Measurements from ENCODE around the gene SPZ1. TPM values are rescaled to one million over a fixed set of nuclear protein-coding genes. Genes with fewer than 3 reads are reported as not detected.

SPZ1 gene
- total RNA-seq, 1 experiment from 2014 or later, result not detected

DNA sequence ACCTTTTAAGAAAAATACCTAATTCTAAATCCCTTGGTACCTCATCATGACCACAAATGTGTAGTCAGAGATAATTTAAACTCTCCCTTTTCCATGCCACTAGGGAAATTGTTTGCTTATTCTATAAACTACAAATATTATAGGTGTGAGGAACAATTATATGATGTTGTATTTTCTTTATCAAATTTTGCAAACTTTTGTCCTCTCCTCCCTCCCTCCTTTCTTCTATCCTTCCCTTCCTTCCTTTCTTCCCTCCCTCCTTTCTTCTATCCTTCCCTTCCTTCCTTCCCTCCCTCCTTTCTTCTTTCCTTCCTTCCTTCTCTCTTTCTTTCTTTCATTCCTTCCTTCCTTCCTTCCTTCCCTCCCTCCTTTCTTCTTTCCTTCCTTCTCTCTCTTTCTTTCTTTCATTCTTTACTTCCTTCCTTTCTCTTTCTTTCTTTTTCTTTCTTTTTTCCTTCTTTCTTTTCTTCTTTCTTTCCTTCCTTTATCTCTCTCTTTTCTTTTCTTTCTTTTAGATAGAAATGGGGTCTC, 41.2 kb downstream of the SPZ1 start:
- no peaks in the 10 kb centered on the region for H3K27me3 ChIP-seq
- H3K36me3 ChIP-seq, result no peaks in the 10 kb centered on the region
- no peak overlapping the region for H3K4me3 ChIP-seq
- H3K27ac ChIP-seq, result no peak overlapping the region
- H3K9me3 ChIP-seq (replicated peaks), result no peaks in the 10 kb centered on the region
- no peak for DNase-seq
- H3K4me1 ChIP-seq, result no peaks in the 10 kb centered on the region

DNA sequence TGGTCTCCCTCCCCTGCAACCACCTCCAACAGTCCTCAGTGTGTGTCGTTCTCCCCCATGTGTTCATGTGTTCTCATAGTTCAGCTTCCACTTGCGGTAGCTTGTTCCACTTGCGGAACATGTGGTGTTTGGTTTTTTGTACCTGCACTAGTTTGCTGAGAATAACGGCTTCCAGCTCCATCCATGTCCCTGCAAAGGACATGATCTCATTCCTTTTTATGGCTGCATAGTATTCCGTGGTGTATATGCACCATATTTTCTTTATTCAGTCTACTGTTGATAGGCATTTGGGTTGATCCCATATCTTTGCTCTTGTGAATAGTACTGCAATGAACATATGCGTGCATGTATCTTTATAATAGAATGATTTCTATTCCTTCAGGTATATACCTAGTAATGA, 45.1 kb downstream of the SPZ1 start:
- Histone ChIP-seq H3K4me3 (no peak overlapping the region), H3K27me3 (no peaks in the 10 kb centered on the region), H3K36me3 (no peaks in the 10 kb centered on the region), H3K4me1 (0 out of 2 replicates have a peak, but pooled peaks cover 3% of the 10 kb centered on the region), H3K9me3 (replicated peaks) (no peaks in the 10 kb centered on the region), H3K27ac (no peak overlapping the region)
- DNase-seq, result no peak

DNA sequence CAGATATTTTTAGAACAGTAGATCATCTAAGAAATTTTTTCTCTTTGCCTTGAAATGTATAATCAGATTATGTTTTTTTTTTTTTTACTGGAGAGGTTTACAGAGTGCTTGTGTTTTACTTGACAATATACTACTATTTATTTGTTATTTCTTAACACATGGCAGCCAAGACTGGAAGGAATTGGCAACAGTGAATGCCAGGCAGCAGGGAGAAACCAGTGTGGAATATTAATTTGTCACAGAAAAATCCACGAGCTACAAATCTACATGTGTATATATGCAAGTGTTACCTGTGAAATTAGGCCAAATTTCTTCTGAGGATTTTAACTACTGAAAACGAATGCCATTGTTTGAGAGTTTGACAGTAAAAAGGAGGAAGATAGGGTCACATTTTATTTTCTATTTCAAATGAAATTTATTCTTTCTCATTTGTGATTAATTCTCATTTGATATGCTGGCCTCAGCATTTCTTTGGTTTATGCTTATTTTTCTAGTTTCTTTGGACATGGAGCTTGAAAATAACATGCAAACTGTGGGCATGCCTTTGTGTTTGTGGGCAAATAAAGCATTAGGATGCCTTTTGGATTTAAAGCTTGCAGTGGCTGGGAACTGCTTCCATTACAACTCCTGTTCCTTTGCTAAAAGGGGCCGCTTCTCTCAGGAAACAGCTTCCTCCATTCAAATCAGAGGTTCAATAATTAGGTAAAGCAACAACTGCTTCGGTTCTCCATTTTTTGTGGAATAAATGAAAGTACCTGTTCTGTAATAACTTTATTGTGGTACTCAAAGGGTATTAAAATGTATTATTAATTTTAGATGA, 49.1 kb downstream of the SPZ1 start:
- Histone ChIP-seq H3K4me1 (0 out of 2 replicates have a peak, but pooled peaks cover 3% of the 10 kb centered on the region), H3K4me3 (peak overlapping the region; percentile 19; the same call in 1 of the 2 replicates), H3K27me3 (no peaks in the 10 kb centered on the region), H3K36me3 (no peaks in the 10 kb centered on the region), H3K9me3 (replicated peaks) (no peaks in the 10 kb centered on the region), H3K27ac (no peak overlapping the region)
- no peak for DNase-seq

DNA sequence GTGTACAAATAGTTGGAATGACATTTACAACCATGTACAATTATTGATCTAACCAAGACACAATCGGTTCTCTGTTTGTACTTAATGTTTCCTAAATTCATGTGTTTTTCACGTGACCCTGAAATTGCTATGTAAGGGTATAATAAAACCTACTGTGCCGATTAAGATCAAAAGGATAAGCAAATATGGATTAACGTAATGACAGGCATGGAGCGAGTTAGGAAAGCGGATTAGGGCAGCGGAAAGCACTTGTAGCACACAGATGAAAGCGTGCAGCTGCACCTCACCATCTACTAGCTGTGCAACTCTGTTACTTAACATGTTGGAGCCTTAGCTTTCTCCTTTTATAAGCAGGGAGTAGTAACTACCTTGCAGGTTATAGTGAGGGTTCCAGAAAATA, 49.7 kb downstream of the SPZ1 start:
- peak in 1 of 2 experiments; percentile 20 for DNase-seq
- Histone ChIP-seq H3K27ac (no peak overlapping the region), H3K4me3 (peak overlapping the region; percentile 19; the same call in 1 of the 2 replicates)

DNA sequence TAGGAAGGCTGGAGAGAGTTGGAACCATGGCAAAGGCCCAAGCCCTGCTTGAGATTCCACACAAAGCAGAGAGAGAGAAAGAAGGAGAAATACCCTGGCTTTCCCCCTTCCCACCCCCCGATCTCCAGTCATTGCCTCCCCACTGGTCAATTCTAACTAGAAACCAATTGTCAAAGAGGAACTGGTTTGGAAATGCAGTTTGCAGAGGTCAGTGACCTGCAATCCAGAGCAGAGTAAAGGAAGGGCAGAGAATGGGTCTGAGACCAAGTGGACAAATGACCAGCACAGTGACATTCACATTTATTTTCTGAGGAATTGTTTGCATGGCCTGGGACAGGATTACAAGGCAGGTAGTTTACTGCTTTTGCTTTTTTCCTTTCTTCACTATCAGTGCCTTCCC, 50.6 kb downstream of the SPZ1 start:
- H3K4me1 ChIP-seq, result 0 out of 2 replicates have a peak, but pooled peaks cover 3% of the 10 kb centered on the region
- no peak overlapping the region for H3K4me3 ChIP-seq
- no peaks in the 10 kb centered on the region for H3K9me3 ChIP-seq (replicated peaks)
- no peaks in the 10 kb centered on the region for H3K27me3 ChIP-seq
- H3K27ac ChIP-seq, result no peak overlapping the region
- DNase-seq, result no peak
- no peaks in the 10 kb centered on the region for H3K36me3 ChIP-seq

More for the DNA sequence above, 49.7 kb downstream of the SPZ1 start:
- no peaks in the 10 kb centered on the region for H3K9me3 ChIP-seq (replicated peaks)
- H3K4me1 ChIP-seq, result 0 out of 2 replicates have a peak, but pooled peaks cover 3% of the 10 kb centered on the region
- H3K27me3 ChIP-seq, result no peaks in the 10 kb centered on the region
- H3K36me3 ChIP-seq, result no peaks in the 10 kb centered on the region

Other genes starting within 250 kb of the SPZ1 start
- gene SERINC5, start 64.0 kb upstream of the SPZ1 start, total RNA-seq (2014; rRNA removed; shearing (Covaris generic)), result 7.8 and 9.0 TPM in 2 replicates
- gene ZFYVE16, start 88.1 kb downstream of the SPZ1 start, total RNA-seq (2014; rRNA removed; shearing (Covaris generic)), result 56.6 and 67.8 TPM in 2 replicates
- 9.1 and 9.2 TPM in 2 replicates for gene FAM151B, start 168.1 kb downstream of the SPZ1 start, total RNA-seq (2014; rRNA removed; shearing (Covaris generic))

Measured in SJCRH30 (cell line).